Glutamatergic neuron (in vitro differentiated cells): ENCODE data around the gene NFATC2. TPM values are rescaled to one million over a fixed set of nuclear protein-coding genes. Genes with fewer than 3 reads are reported as not detected.
A peak's percentile ranks its signal among the peaks of the same experiment; 100 is the strongest.

Experiments used
- DNase-seq: peaks from one replicate; pipeline ENCODE4 v3.0.0; 2022
- H3K27ac Mint-ChIP-seq: one replicate; pipeline ENCODE4 v1.8.0; 2020; ENCODE audit warnings: mild to moderate bottlenecking, mixed read lengths, inconsistent platforms; ENCODE audit not compliant: unreplicated experiment
- H3K27me3 Mint-ChIP-seq: one replicate; pipeline ENCODE4 v1.8.0; 2020; ENCODE audit warnings: mild to moderate bottlenecking, moderate library complexity, mixed read lengths, inconsistent platforms; ENCODE audit not compliant: unreplicated experiment
- H3K36me3 Mint-ChIP-seq: one replicate; pipeline ENCODE4 v1.8.0; 2020; ENCODE audit warnings: mild to moderate bottlenecking, mixed read lengths, inconsistent platforms; ENCODE audit not compliant: unreplicated experiment
- H3K4me1 Mint-ChIP-seq: one replicate; pipeline ENCODE4 v1.8.0; 2020; ENCODE audit warnings: mild to moderate bottlenecking, low read depth, mixed read lengths, inconsistent platforms; ENCODE audit not compliant: unreplicated experiment
- H3K4me3 Mint-ChIP-seq: one replicate; pipeline ENCODE4 v1.8.0; 2020; ENCODE audit warnings: mild to moderate bottlenecking, mixed read lengths, inconsistent platforms; ENCODE audit not compliant: unreplicated experiment
- H3K9me3 Mint-ChIP-seq: one replicate; pipeline ENCODE4 v1.8.0; 2020; ENCODE audit warnings: mild to moderate bottlenecking, moderate library complexity, mixed read lengths, inconsistent platforms; ENCODE audit not compliant: unreplicated experiment
- CTCF ChIP-seq: fragments of 200-600 bp; sonication (generic); IDR thresholded peaks from one replicate; pipeline ENCODE4 v1.5.0; 2021; ENCODE audit not compliant: partially characterized antibody, unreplicated experiment
- total RNA-seq: library from RNA; stranded (reverse); fragmentation: NEBNext Ultra II Directional; extraction: Animal tissue kit (Norgen Biotek cat#: 25700); gene quantifications from one replicate; pipeline ENCODE4 v1.2.1, GENCODE V29; 2021; ENCODE audit not compliant: unreplicated experiment

NFATC2 gene
- total RNA-seq, 1 donor from 2014 or later = not detected

- no peak for DNase-seq
- H3K4me3 Mint-ChIP-seq = no peak overlapping the region
- H3K9me3 Mint-ChIP-seq = peaks cover 5% of the 10 kb centered on the region
- H3K4me1 Mint-ChIP-seq = peaks cover 2% of the 10 kb centered on the region
- H3K27ac Mint-ChIP-seq = no peak overlapping the region
- no peak for TF ChIP-seq CTCF
- no peaks in the 10 kb centered on the region for H3K36me3 Mint-ChIP-seq
- peaks cover 9% of the 10 kb centered on the region for H3K27me3 Mint-ChIP-seq
These were observed 133.2 kb downstream of the NFATC2 start for GRCh38 chr20:51409192-51409880.

- Mint-ChIP-seq H3K27ac (no peak overlapping the region), H3K36me3 (no peaks in the 10 kb centered on the region), H3K9me3 (peaks cover 5% of the 10 kb centered on the region), H3K4me1 (no peaks in the 10 kb centered on the region), H3K4me3 (no peak overlapping the region), H3K27me3 (peaks cover 4% of the 10 kb centered on the region)
- no peak for DNase-seq
- no peak for TF ChIP-seq CTCF
These were observed 138.0 kb downstream of the NFATC2 start for GRCh38 chr20:51404297-51405060.

- H3K9me3 Mint-ChIP-seq = peaks cover 3% of the 10 kb centered on the region
- peaks cover 4% of the 10 kb centered on the region for H3K27me3 Mint-ChIP-seq
- no peak overlapping the region for H3K27ac Mint-ChIP-seq
- H3K36me3 Mint-ChIP-seq = no peaks in the 10 kb centered on the region
- peaks cover 3% of the 10 kb centered on the region for H3K4me1 Mint-ChIP-seq
- H3K4me3 Mint-ChIP-seq = no peak overlapping the region
- no peak for DNase-seq
- no peak for TF ChIP-seq CTCF
These were observed 138.9 kb downstream of the NFATC2 start for GRCh38 chr20:51403466-51404220.

GRCh38 chr20:51402201-51402600, 140.3 kb downstream of the NFATC2 start:
- Mint-ChIP-seq H3K27me3 (peaks cover 4% of the 10 kb centered on the region), H3K27ac (peak overlapping the region; percentile 16), H3K4me3 (no peak overlapping the region), H3K4me1 (peaks cover 14% of the 10 kb centered on the region), H3K9me3 (peaks cover 3% of the 10 kb centered on the region), H3K36me3 (no peaks in the 10 kb centered on the region)
- no peak for TF ChIP-seq CTCF
- no peak for DNase-seq
